T-helper 1 cell treated with Interleukin-12 subunit alpha and Interleukin-12 subunit beta and Interleukin-4 antibody, amounts not matched to agents 30 ng/mL and 1 ng/mL, for 36 hours (primary cell): ENCODE results near the gene CAPRIN2. TPM values are rescaled to one million over a fixed set of nuclear protein-coding genes. Genes with fewer than 3 reads are reported as not detected.

Experiments used
- intact Hi-C: fragments of 100-400 bp; cut with micrococcal nuclease; formaldehyde crosslinking; loops from one replicate; pipeline ENCODE4 v1.15.1; 2024
- total RNA-seq: library from RNA; stranded (reverse); gene quantifications from 2 replicates; pipeline ENCODE4 v1.2.3, GENCODE V29; 2022

Gene CAPRIN2
- total RNA-seq, 1 donor from 2014 or later, result 11.0 TPM

GRCh38 chr12:30707613-30708342, 47.0 kb downstream of the CAPRIN2 start:
- intact Hi-C loops, result no loop called here

GRCh38 chr12:30706476-30706875, 48.3 kb downstream of the CAPRIN2 start:
- intact Hi-C loops, result no loop called here

GRCh38 chr12:30701056-30701455, 53.7 kb downstream of the CAPRIN2 start:
- intact Hi-C loops, result no loop called here

GRCh38 chr12:30700216-30700900, 54.4 kb downstream of the CAPRIN2 start:
- intact Hi-C loops, result no loop called here

- intact Hi-C loops, result loop anchor here (5.0 kb wide), 1 partner anchor 1596 kb away; no protein-coding TSS in a partner anchor
Observed at GRCh38 chr12:30698346-30698745, 56.4 kb downstream of the CAPRIN2 start.

GRCh38 chr12:30696943-30697342, 57.8 kb downstream of the CAPRIN2 start:
- intact Hi-C loops, result loop anchor here (1.0 to 5.0 kb wide), 2 partner anchors 1316 to 1595 kb away; partner anchors contain the start of gene ERGIC2

GRCh38 chr12:30696486-30696885, 58.3 kb downstream of the CAPRIN2 start:
- intact Hi-C loops, result loop anchor here (1.0 to 5.0 kb wide), 2 partner anchors 1315 to 1594 kb away; partner anchors contain the start of gene ERGIC2

- intact Hi-C loops, result loop anchor here (1.0 to 5.0 kb wide), 2 partner anchors 1315 to 1594 kb away; partner anchors contain the start of gene ERGIC2
Observed at GRCh38 chr12:30696103-30696408, 58.7 kb downstream of the CAPRIN2 start.

GRCh38 chr12:30695199-30696102, 59.3 kb downstream of the CAPRIN2 start, which contains the start of gene IPO8:
Gene IPO8, minus strand, starts transcription at chr12:30695869. Its CDS starts 222 bp downstream, at chr12:30695647.
- intact Hi-C loops, result loop anchor here (1.0 to 5.0 kb wide), 7 partner anchors 60 to 1593 kb away; partner anchors contain the start of genes DDX11 and ERGIC2

GRCh38 chr12:30694412-30695198, 60.1 kb downstream of the CAPRIN2 start:
- intact Hi-C loops, result loop anchor here (1.0 to 5.0 kb wide), 7 partner anchors 61 to 1983 kb away; partner anchors contain the start of genes DDX11 and DNM1L

- intact Hi-C loops, result loop anchor here (5.0 kb wide), 1 partner anchor 1985 kb away; the partner anchor contains the start of gene DNM1L
Observed at GRCh38 chr12:30692470-30692869, 62.3 kb downstream of the CAPRIN2 start.

GRCh38 chr12:30691122-30691879, 63.5 kb downstream of the CAPRIN2 start:
- intact Hi-C loops, result loop anchor here (5.0 kb wide), 1 partner anchor 1986 kb away; the partner anchor contains the start of gene DNM1L

GRCh38 chr12:30687265-30687986, 67.3 kb downstream of the CAPRIN2 start:
- intact Hi-C loops, result no loop called here

- intact Hi-C loops, result no loop called here
Observed at GRCh38 chr12:30679241-30679640, 75.5 kb downstream of the CAPRIN2 start.

GRCh38 chr12:30678221-30678620, 76.5 kb downstream of the CAPRIN2 start:
- intact Hi-C loops, result no loop called here

GRCh38 chr12:30661210-30661609, 93.5 kb downstream of the CAPRIN2 start:
- intact Hi-C loops, result no loop called here
